ENCODE data around the gene ST6GAL1.

GRCh38 chr3:186896875-186897274 lies 33.5 kb upstream of the ST6GAL1 start:
- TF ChIP-seq, protein P1, sequence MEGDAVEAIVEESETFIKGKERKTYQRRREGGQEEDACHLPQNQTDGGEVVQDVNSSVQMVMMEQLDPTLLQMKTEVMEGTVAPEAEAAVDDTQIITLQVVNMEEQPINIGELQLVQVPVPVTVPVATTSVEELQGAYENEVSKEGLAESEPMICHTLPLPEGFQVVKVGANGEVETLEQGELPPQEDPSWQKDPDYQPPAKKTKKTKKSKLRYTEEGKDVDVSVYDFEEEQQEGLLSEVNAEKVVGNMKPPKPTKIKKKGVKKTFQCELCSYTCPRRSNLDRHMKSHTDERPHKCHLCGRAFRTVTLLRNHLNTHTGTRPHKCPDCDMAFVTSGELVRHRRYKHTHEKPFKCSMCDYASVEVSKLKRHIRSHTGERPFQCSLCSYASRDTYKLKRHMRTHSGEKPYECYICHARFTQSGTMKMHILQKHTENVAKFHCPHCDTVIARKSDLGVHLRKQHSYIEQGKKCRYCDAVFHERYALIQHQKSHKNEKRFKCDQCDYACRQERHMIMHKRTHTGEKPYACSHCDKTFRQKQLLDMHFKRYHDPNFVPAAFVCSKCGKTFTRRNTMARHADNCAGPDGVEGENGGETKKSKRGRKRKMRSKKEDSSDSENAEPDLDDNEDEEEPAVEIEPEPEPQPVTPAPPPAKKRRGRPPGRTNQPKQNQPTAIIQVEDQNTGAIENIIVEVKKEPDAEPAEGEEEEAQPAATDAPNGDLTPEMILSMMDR (IDR thresholded peaks at IDR 0.05), result no peak
- TF ChIP-seq EP300 (IDR thresholded peaks at IDR 0.05) (no peak), POLR2A (IDR thresholded peaks at IDR 0.05) (no peak)
